Liver (tissue), 9 donors: ENCODE data around the gene LRRC9. TPM values are rescaled to one million over a fixed set of nuclear protein-coding genes. Genes with fewer than 3 reads are reported as not detected.
"Not testable (repeated sequence)": the region's sequence is repeated elsewhere in the genome, so short reads cannot be mapped to it uniquely, and the experiment has no call there.

Experiments used
- DNase-seq: peaks from one replicate; pipeline ENCODE4 v3.0.0-alpha.2; 2017; ENCODE audit warnings: low spot score
- H3K27ac ChIP-seq, 2 donors: one replicate each; pipeline ENCODE4 v1.7.0; 2013; ENCODE audit warnings: inconsistent platforms in 2 of 2, low read length in 2 of 2, control low read depth in 1 of 2, low read depth in 1 of 2, mild to moderate bottlenecking in 1 of 2
- H3K27me3 ChIP-seq, 4 donors: one replicate each; pipeline versions ENCODE4 v1.6.1 to v1.7.0; 2013; ENCODE audit warnings: low read length in 3 of 4, inconsistent platforms in 1 of 4, mild to moderate bottlenecking in 1 of 4, moderate library complexity in 1 of 4; ENCODE audit not compliant: control insufficient read depth in 4 of 4, insufficient read depth in 4 of 4
- H3K36me3 ChIP-seq, 4 donors: one replicate each; pipeline versions ENCODE4 v1.6.1 to v1.7.0; 2013; ENCODE audit warnings: low read length in 3 of 4, mild to moderate bottlenecking in 3 of 4, low read depth in 1 of 4, moderate library complexity in 1 of 4; ENCODE audit not compliant: control insufficient read depth in 4 of 4, insufficient read depth in 3 of 4
- H3K4me1 ChIP-seq, 4 donors: one replicate each; pipeline versions ENCODE4 v1.6.1 to v1.7.0; 2013; ENCODE audit warnings: low read length in 3 of 4, mild to moderate bottlenecking in 3 of 4, moderate library complexity in 1 of 4; ENCODE audit not compliant: control insufficient read depth in 4 of 4, insufficient read depth in 4 of 4
- H3K4me3 ChIP-seq, 3 donors: one replicate each; pipeline versions ENCODE4 v1.6.1 to v1.7.0; 2013; ENCODE audit warnings: low read length in 3 of 3, control low read depth in 1 of 3, low read depth in 1 of 3, mild to moderate bottlenecking in 1 of 3
- H3K9ac ChIP-seq, 2 donors: one replicate each; pipeline ENCODE4 v1.7.0; 2013; ENCODE audit warnings: low read length in 2 of 2, mild to moderate bottlenecking in 2 of 2, moderate library complexity in 2 of 2, control low read depth in 1 of 2, low read depth in 1 of 2
- H3K9me3 ChIP-seq, 4 donors: one replicate each; pipeline versions ENCODE4 v1.6.1 to v1.7.0; 2013; ENCODE audit warnings: low read length in 3 of 4; ENCODE audit not compliant: control insufficient read depth in 4 of 4
- FOXA2 ChIP-seq: IDR thresholded peaks from 2 replicates; pipeline ENCODE4 v1.6.1; 2016; ENCODE audit warnings: antibody characterized with exemption
- HNF4A ChIP-seq, 2 donors: conservative IDR thresholded peaks; 2 replicates each; pipeline ENCODE4 v1.6.1; 2016; ENCODE audit warnings: antibody characterized with exemption in 2 of 2, mild to moderate bottlenecking in 2 of 2
- HNF4G ChIP-seq: IDR thresholded peaks from 2 replicates; pipeline ENCODE4 v1.6.1; 2016; ENCODE audit warnings: antibody characterized with exemption
- NR2F2 ChIP-seq: IDR thresholded peaks from 2 replicates; pipeline ENCODE4 v1.6.1; 2016; ENCODE audit warnings: antibody characterized with exemption
- RAD21 ChIP-seq, 2 donors: IDR thresholded peaks; 2 replicates each; pipeline ENCODE4 v1.6.1; 2016; ENCODE audit warnings: antibody characterized with exemption in 2 of 2, mild to moderate bottlenecking in 2 of 2
- SP1 ChIP-seq: IDR thresholded peaks from 2 replicates; pipeline ENCODE4 v1.6.1; 2018; ENCODE audit warnings: antibody characterized with exemption, mild to moderate bottlenecking
- TAF1 ChIP-seq: conservative IDR thresholded peaks from 2 replicates; pipeline ENCODE4 v1.6.1; 2016; ENCODE audit warnings: antibody characterized with exemption, mild to moderate bottlenecking
- YY1 ChIP-seq: IDR thresholded peaks from 2 replicates; pipeline ENCODE4 v1.6.1; 2016; ENCODE audit warnings: antibody characterized with exemption, mild to moderate bottlenecking
- WGBS: extraction: QIAGEN DNeasy Blood & Tissue Kit; methylation state at CpG from one replicate; pipeline ENCODE4 v1.1.7; 2013; 5-methylcytosine and 5-hydroxymethylcytosine counted together
- polyA plus RNA-seq, 2 donors: library from polyadenylated mRNA; stranded (reverse) in 1 of 2; unstranded in 1 of 2; fragments of 200-250 nt in 1 of 2; fragments of >200 nt in 1 of 2; fragmentation: Nextera tagmentation in 1 of 2; extraction: Ambion mirVana in 1 of 2; gene quantifications; one replicate each; pipeline versions ENCODE4 v1.2.1 to v1.2.3, GENCODE V29; 2013 to 2015
- total RNA-seq, 2 donors: library from RNA; depleted of rRNA; stranded (reverse); fragments of >200 nt; gene quantifications; one replicate each; pipeline ENCODE4 v1.2.3, GENCODE V29; 2014
- TF ChIP-seq, protein P1 (sequence below): IDR thresholded peaks from 2 replicates; pipeline ENCODE4 v1.6.1; 2016; ENCODE audit warnings: antibody characterized with exemption
- TF ChIP-seq, protein P2 (sequence below): IDR thresholded peaks from 2 replicates; pipeline ENCODE4 v1.6.1; 2016; ENCODE audit warnings: antibody characterized with exemption
- TF ChIP-seq, protein P3 (sequence below): fragments of 150-350 bp; IDR thresholded peaks from 2 replicates; pipeline ENCODE4 v1.5.1; 2017; ENCODE audit warnings: improper control_type of control experiment, low read depth, low read length; ENCODE audit not compliant: missing input control
- TF ChIP-seq, protein P4 (sequence below): IDR thresholded peaks from 2 replicates; pipeline ENCODE4 v1.6.1; 2016; ENCODE audit warnings: antibody characterized with exemption
- TF ChIP-seq, protein P5 (sequence below): IDR thresholded peaks from 2 replicates; pipeline ENCODE4 v1.6.1; 2016; ENCODE audit warnings: antibody characterized with exemption, mild to moderate bottlenecking
- donor health status: healthy.
- donor health status: healthy.
- donor health status: healthy.
- donor health status: healthy.
- donor health status: healthy.

Gene LRRC9
- total and polyA plus RNA-seq, 4 donors, result 0.14 to 0.32 TPM; not detected in 2

DNA sequence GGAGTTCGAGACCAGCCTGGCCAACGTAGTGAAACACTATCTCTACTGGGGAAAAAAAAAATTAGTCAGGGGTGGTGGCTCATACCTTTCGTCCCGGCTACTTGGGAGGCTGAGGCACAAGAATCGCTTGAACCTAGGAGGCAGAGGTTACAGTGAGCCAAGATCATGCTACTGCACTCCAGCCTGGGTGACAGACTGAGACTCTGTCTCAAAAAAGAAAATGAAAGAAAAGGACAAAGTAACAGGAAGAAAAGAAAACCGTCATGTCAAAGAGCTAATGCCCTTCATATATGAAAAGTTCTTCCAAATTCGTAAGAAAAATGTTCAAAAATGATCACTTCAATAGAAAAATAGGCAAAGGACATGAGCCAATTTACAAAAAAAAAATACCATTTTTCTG, 179.9 kb downstream of the LRRC9 start:
- not testable (repeated sequence) for H3K36me3 ChIP-seq, H3K4me3 ChIP-seq, H3K4me1 ChIP-seq, DNase-seq, H3K27ac ChIP-seq, H3K9ac ChIP-seq, H3K9me3 ChIP-seq, H3K27me3 ChIP-seq
- WGBS, result 96% methylated on average over 7 of the region's 7 CpGs

DNA sequence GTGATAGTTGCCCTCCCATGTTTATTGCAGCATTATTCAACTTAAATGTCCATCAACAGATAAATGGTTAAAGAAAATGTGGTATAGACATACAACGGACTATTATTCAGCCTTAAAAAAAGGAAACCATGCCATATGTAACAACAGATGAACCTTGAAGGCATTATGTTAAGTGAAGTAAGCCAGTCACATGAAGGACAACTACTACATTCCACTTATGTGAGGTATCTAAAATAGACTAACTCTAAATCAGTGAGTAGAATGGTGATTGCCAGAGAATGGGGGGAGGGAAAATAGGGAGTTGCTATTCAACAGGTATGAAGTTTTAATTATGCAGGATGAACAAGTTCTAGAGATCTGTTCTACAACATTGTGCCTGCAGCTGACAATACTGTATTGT, 181.8 kb downstream of the LRRC9 start:
- peaks cover 0 to 2% (median 0%) of the 10 kb centered on the region in 4 donors for H3K36me3 ChIP-seq
- 94% methylated on average over 1 of the region's 1 CpG for WGBS
- H3K9ac ChIP-seq, result no peak overlapping the region
- H3K4me1 ChIP-seq, result no peaks in the 10 kb centered on the region
- no peak for DNase-seq
- TF ChIP-seq HNF4G (no peak), HNF4A (conservative IDR thresholded peaks at IDR 0.05) (no peak), RAD21 (IDR thresholded peaks at IDR 0.05) (no peak), NR2F2 (no peak), TAF1 (no peak), YY1 (no peak), FOXA2 (no peak), SP1 (no peak)
- TF ChIP-seq, protein P1, sequence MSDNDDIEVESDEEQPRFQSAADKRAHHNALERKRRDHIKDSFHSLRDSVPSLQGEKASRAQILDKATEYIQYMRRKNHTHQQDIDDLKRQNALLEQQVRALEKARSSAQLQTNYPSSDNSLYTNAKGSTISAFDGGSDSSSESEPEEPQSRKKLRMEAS, result no peak
- TF ChIP-seq, protein P2, sequence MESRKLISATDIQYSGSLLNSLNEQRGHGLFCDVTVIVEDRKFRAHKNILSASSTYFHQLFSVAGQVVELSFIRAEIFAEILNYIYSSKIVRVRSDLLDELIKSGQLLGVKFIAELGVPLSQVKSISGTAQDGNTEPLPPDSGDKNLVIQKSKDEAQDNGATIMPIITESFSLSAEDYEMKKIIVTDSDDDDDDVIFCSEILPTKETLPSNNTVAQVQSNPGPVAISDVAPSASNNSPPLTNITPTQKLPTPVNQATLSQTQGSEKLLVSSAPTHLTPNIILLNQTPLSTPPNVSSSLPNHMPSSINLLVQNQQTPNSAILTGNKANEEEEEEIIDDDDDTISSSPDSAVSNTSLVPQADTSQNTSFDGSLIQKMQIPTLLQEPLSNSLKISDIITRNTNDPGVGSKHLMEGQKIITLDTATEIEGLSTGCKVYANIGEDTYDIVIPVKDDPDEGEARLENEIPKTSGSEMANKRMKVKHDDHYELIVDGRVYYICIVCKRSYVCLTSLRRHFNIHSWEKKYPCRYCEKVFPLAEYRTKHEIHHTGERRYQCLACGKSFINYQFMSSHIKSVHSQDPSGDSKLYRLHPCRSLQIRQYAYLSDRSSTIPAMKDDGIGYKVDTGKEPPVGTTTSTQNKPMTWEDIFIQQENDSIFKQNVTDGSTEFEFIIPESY, result no peak
- TF ChIP-seq, protein P3, sequence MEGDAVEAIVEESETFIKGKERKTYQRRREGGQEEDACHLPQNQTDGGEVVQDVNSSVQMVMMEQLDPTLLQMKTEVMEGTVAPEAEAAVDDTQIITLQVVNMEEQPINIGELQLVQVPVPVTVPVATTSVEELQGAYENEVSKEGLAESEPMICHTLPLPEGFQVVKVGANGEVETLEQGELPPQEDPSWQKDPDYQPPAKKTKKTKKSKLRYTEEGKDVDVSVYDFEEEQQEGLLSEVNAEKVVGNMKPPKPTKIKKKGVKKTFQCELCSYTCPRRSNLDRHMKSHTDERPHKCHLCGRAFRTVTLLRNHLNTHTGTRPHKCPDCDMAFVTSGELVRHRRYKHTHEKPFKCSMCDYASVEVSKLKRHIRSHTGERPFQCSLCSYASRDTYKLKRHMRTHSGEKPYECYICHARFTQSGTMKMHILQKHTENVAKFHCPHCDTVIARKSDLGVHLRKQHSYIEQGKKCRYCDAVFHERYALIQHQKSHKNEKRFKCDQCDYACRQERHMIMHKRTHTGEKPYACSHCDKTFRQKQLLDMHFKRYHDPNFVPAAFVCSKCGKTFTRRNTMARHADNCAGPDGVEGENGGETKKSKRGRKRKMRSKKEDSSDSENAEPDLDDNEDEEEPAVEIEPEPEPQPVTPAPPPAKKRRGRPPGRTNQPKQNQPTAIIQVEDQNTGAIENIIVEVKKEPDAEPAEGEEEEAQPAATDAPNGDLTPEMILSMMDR, result no peak
- TF ChIP-seq, protein P4, sequence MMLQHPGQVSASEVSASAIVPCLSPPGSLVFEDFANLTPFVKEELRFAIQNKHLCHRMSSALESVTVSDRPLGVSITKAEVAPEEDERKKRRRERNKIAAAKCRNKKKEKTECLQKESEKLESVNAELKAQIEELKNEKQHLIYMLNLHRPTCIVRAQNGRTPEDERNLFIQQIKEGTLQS, result no peak
- TF ChIP-seq, protein P5, sequence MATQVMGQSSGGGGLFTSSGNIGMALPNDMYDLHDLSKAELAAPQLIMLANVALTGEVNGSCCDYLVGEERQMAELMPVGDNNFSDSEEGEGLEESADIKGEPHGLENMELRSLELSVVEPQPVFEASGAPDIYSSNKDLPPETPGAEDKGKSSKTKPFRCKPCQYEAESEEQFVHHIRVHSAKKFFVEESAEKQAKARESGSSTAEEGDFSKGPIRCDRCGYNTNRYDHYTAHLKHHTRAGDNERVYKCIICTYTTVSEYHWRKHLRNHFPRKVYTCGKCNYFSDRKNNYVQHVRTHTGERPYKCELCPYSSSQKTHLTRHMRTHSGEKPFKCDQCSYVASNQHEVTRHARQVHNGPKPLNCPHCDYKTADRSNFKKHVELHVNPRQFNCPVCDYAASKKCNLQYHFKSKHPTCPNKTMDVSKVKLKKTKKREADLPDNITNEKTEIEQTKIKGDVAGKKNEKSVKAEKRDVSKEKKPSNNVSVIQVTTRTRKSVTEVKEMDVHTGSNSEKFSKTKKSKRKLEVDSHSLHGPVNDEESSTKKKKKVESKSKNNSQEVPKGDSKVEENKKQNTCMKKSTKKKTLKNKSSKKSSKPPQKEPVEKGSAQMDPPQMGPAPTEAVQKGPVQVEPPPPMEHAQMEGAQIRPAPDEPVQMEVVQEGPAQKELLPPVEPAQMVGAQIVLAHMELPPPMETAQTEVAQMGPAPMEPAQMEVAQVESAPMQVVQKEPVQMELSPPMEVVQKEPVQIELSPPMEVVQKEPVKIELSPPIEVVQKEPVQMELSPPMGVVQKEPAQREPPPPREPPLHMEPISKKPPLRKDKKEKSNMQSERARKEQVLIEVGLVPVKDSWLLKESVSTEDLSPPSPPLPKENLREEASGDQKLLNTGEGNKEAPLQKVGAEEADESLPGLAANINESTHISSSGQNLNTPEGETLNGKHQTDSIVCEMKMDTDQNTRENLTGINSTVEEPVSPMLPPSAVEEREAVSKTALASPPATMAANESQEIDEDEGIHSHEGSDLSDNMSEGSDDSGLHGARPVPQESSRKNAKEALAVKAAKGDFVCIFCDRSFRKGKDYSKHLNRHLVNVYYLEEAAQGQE, result no peak
- H3K4me3 ChIP-seq, result no peak overlapping the region
- no peaks in the 10 kb centered on the region for H3K27me3 ChIP-seq
- no peaks in the 10 kb centered on the region for H3K9me3 ChIP-seq
- no peak overlapping the region for H3K27ac ChIP-seq
